Measurements from ENCODE around the gene RAMP1.
A peak's percentile ranks its signal among the peaks of the same experiment; 100 is the strongest.
"Not testable (repeated sequence)": the region's sequence is repeated elsewhere in the genome, so short reads cannot be mapped to it uniquely, and the experiment has no call there.

The RAMP1 gene

GRCh38 chr2:237859533-237860272 is at the start of gene RAMP1:
TSS of gene RAMP1 (plus strand) at chr2:237859623. CDS start at chr2:237859676, 53 bp downstream.
- DNase-seq (no peak), ATAC-seq (replicated peaks) (peak; percentile 40 to 56)
- Mint-ChIP-seq H3K4me1 (peaks cover 5 to 19% of the 10 kb centered on the region in 2 donors), H3K27ac (no peak within 1 kb of the TSS), H3K9me3 (no peaks in the 10 kb centered on the region), H3K27me3 (peaks cover 40 to 61% of the 10 kb centered on the region in 2 donors), H3K36me3 (no peaks in the 10 kb centered on the region), H3K4me3 (peak within 1 kb of the TSS; percentile 55 to 74)

- H3K27me3 Mint-ChIP-seq: peaks cover 0 to 3% of the 10 kb centered on the region in 2 donors
- ATAC-seq (replicated peaks) (peak in 1 of 2 donors; percentile 34), DNase-seq (no peak)
- H3K27ac Mint-ChIP-seq: no peak overlapping the region
- H3K9me3 Mint-ChIP-seq: no peaks in the 10 kb centered on the region
- H3K36me3 Mint-ChIP-seq: peaks cover 4 to 6% of the 10 kb centered on the region in 2 donors
- H3K4me3 Mint-ChIP-seq: no peak overlapping the region
- H3K4me1 Mint-ChIP-seq: peaks cover 0 to 10% of the 10 kb centered on the region in 2 donors
Measured at GRCh38 chr2:237815637-237816036, 43.8 kb upstream of the RAMP1 start.

- H3K27me3 Mint-ChIP-seq: peaks cover 0 to 3% of the 10 kb centered on the region in 2 donors
- H3K9me3 Mint-ChIP-seq: no peaks in the 10 kb centered on the region
- H3K4me3 Mint-ChIP-seq: no peak overlapping the region
Measured at GRCh38 chr2:237816531-237816930, 42.9 kb upstream of the RAMP1 start.

GRCh38 chr2:237818066-237818473 is 41.4 kb upstream of the RAMP1 start:
- H3K36me3 Mint-ChIP-seq: peaks cover 4% of the 10 kb centered on the region in 2 donors
- DNase-seq (no peak), ATAC-seq (replicated peaks) (no peak)
- peaks cover 0 to 4% of the 10 kb centered on the region in 2 donors for H3K4me1 Mint-ChIP-seq
- no peaks in the 10 kb centered on the region for H3K27me3 Mint-ChIP-seq
- no peak overlapping the region for H3K4me3 Mint-ChIP-seq
- H3K27ac Mint-ChIP-seq: no peak overlapping the region
- no peaks in the 10 kb centered on the region for H3K9me3 Mint-ChIP-seq

More at GRCh38 chr2:237816531-237816930, 42.9 kb upstream of the RAMP1 start:
- H3K27ac Mint-ChIP-seq: no peak overlapping the region
- DNase-seq: no peak
- ATAC-seq (replicated peaks): no peak
- peaks cover 4 to 6% of the 10 kb centered on the region in 2 donors for H3K36me3 Mint-ChIP-seq
- peaks cover 0 to 4% of the 10 kb centered on the region in 2 donors for H3K4me1 Mint-ChIP-seq

- Mint-ChIP-seq H3K27me3 (no peaks in the 10 kb centered on the region), H3K4me1 (peaks cover 0 to 4% of the 10 kb centered on the region in 2 donors), H3K4me3 (no peak overlapping the region), H3K9me3 (no peaks in the 10 kb centered on the region), H3K27ac (no peak overlapping the region), H3K36me3 (peaks cover 4% of the 10 kb centered on the region in 2 donors)
- ATAC-seq (replicated peaks) (no peak), DNase-seq (no peak)
Measured at GRCh38 chr2:237819231-237819630, 40.2 kb upstream of the RAMP1 start.

GRCh38 chr2:237820421-237820820 is 39.0 kb upstream of the RAMP1 start:
- H3K27ac Mint-ChIP-seq: no peak overlapping the region
- H3K4me3 Mint-ChIP-seq: no peak overlapping the region
- DNase-seq (no peak), ATAC-seq (replicated peaks) (no peak)
- no peaks in the 10 kb centered on the region for H3K27me3 Mint-ChIP-seq
- H3K9me3 Mint-ChIP-seq: no peaks in the 10 kb centered on the region
- peaks cover 4% of the 10 kb centered on the region in 2 donors for H3K36me3 Mint-ChIP-seq
- peaks cover 0 to 4% of the 10 kb centered on the region in 2 donors for H3K4me1 Mint-ChIP-seq

- Mint-ChIP-seq H3K36me3 (no peaks in the 10 kb centered on the region), H3K4me3 (no peak overlapping the region), H3K9me3 (no peaks in the 10 kb centered on the region), H3K27ac (no peak overlapping the region), H3K4me1 (no peaks in the 10 kb centered on the region), H3K27me3 (no peaks in the 10 kb centered on the region)
- DNase-seq (no peak), ATAC-seq (replicated peaks) (no peak)
Measured at GRCh38 chr2:237823544-237823943, 35.9 kb upstream of the RAMP1 start.

- H3K4me1 Mint-ChIP-seq: no peaks in the 10 kb centered on the region
- ATAC-seq (replicated peaks): no peak
- no peak for DNase-seq
- no peaks in the 10 kb centered on the region for H3K9me3 Mint-ChIP-seq
- no peaks in the 10 kb centered on the region for H3K36me3 Mint-ChIP-seq
- no peak overlapping the region for H3K27ac Mint-ChIP-seq
- H3K27me3 Mint-ChIP-seq: no peaks in the 10 kb centered on the region
- H3K4me3 Mint-ChIP-seq: no peak overlapping the region
Measured at GRCh38 chr2:237824085-237824484, 35.3 kb upstream of the RAMP1 start.

- Mint-ChIP-seq H3K27me3 (no peaks in the 10 kb centered on the region), H3K36me3 (no peaks in the 10 kb centered on the region), H3K9me3 (no peaks in the 10 kb centered on the region), H3K4me3 (no peak overlapping the region), H3K27ac (no peak overlapping the region), H3K4me1 (no peaks in the 10 kb centered on the region)
- ATAC-seq (replicated peaks) (no peak), DNase-seq (no peak)
Measured at GRCh38 chr2:237827421-237827987, 31.9 kb upstream of the RAMP1 start.

- Mint-ChIP-seq H3K4me1 (no peaks in the 10 kb centered on the region), H3K4me3 (no peak overlapping the region), H3K9me3 (no peaks in the 10 kb centered on the region), H3K36me3 (peaks cover 0 to 7% of the 10 kb centered on the region in 2 donors), H3K27ac (no peak overlapping the region), H3K27me3 (no peaks in the 10 kb centered on the region)
- ATAC-seq (replicated peaks) (no peak), DNase-seq (no peak)
Measured at GRCh38 chr2:237830522-237830921, 28.9 kb upstream of the RAMP1 start.

- DNase-seq (no peak), ATAC-seq (replicated peaks) (no peak)
- Mint-ChIP-seq H3K27ac (no peak overlapping the region), H3K36me3 (peaks cover 0 to 11% of the 10 kb centered on the region in 2 donors), H3K9me3 (no peaks in the 10 kb centered on the region), H3K4me1 (no peaks in the 10 kb centered on the region), H3K4me3 (no peak overlapping the region), H3K27me3 (no peaks in the 10 kb centered on the region)
Measured at GRCh38 chr2:237833546-237833945, 25.9 kb upstream of the RAMP1 start.

GRCh38 chr2:237835372-237835771 is 24.1 kb upstream of the RAMP1 start:
- no peaks in the 10 kb centered on the region for H3K4me1 Mint-ChIP-seq
- no peak overlapping the region for H3K4me3 Mint-ChIP-seq
- ATAC-seq (replicated peaks) (no peak), DNase-seq (no peak)
- no peaks in the 10 kb centered on the region for H3K27me3 Mint-ChIP-seq
- peaks cover 0 to 11% of the 10 kb centered on the region in 2 donors for H3K36me3 Mint-ChIP-seq
- no peak overlapping the region for H3K27ac Mint-ChIP-seq
- no peaks in the 10 kb centered on the region for H3K9me3 Mint-ChIP-seq

GRCh38 chr2:237841051-237841450 is 18.4 kb upstream of the RAMP1 start:
- H3K27ac Mint-ChIP-seq: no peak overlapping the region
- H3K27me3 Mint-ChIP-seq: no peaks in the 10 kb centered on the region
- ATAC-seq (replicated peaks) (no peak), DNase-seq (no peak)
- H3K9me3 Mint-ChIP-seq: peaks cover 0 to 3% of the 10 kb centered on the region in 2 donors
- H3K36me3 Mint-ChIP-seq: peaks cover under 1 to 3% of the 10 kb centered on the region in 2 donors
- H3K4me1 Mint-ChIP-seq: no peaks in the 10 kb centered on the region
- no peak overlapping the region for H3K4me3 Mint-ChIP-seq

GRCh38 chr2:237848940-237849339 is 10.5 kb upstream of the RAMP1 start:
- H3K4me1 Mint-ChIP-seq; DNase-seq; H3K27ac Mint-ChIP-seq; H3K4me3 Mint-ChIP-seq; H3K9me3 Mint-ChIP-seq; ATAC-seq (replicated peaks): not testable (repeated sequence)
- peaks cover 5 to 24% of the 10 kb centered on the region in 2 donors for H3K27me3 Mint-ChIP-seq
- peaks cover 14 to 19% of the 10 kb centered on the region in 2 donors for H3K36me3 Mint-ChIP-seq

GRCh38 chr2:237854295-237854694 is 5.1 kb upstream of the RAMP1 start:
- no peaks in the 10 kb centered on the region for H3K9me3 Mint-ChIP-seq
- H3K4me3 Mint-ChIP-seq: no peak overlapping the region
- H3K36me3 Mint-ChIP-seq: peaks cover under 1 to 2% of the 10 kb centered on the region in 2 donors
- H3K27me3 Mint-ChIP-seq: peaks cover 21 to 27% of the 10 kb centered on the region in 2 donors
- H3K27ac Mint-ChIP-seq: no peak overlapping the region
- DNase-seq: no peak
- H3K4me1 Mint-ChIP-seq: peaks cover 5 to 12% of the 10 kb centered on the region in 2 donors
- ATAC-seq (replicated peaks): no peak

Data from stimulated activated naive B cell treated with anti-CD40 and anti-IgM and Interleukin-4, amounts not matched to agents 10 μg/mL and 1 μg/mL and 100 μg/mL, for 72 hours (primary cell).